ENCODE data around the gene FIG4. TPM values are rescaled to one million over a fixed set of nuclear protein-coding genes. Genes with fewer than 3 reads are reported as not detected.
"Not testable (repeated sequence)": the region's sequence is repeated elsewhere in the genome, so short reads cannot be mapped to it uniquely, and the experiment has no call there.

Gene FIG4
- total RNA-seq, 1 donor from 2014 or later: 8.0 TPM

DNA sequence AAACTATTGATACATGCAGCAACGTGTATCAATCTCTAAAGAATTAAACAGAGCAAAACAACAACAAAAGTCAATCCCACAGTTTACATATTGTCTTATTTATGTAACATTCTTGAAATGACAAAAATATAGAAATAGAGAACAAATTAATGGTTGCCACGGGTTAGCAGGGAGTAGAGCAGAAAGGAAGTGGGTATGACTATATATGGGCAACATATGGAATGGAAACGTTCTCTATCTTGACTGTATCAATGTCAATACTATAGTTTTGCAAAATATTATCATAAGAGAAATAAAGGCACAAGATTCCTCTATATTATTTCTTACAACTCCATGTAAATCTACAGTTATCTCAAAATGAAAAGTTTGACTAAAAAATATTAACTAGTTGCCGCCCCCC lies 12.9 kb upstream of the FIG4 start:
- Histone ChIP-seq H3K27ac (replicated peaks) (no peak overlapping the region), H3K4me3 (no peak overlapping the region), H3K9me3 (replicated peaks) (no peaks in the 10 kb centered on the region), H3K27me3 (ENCODE audit: low read depth) (no peaks in the 10 kb centered on the region), H3K4me1 (no peaks in the 10 kb centered on the region), H3K36me3 (peaks cover 9% of the 10 kb centered on the region)
- no peak for TF ChIP-seq CTCF (IDR thresholded peaks at IDR 0.05; ENCODE audit: borderline replicate concordance)
- DNase-seq: no peak
- intact Hi-C loops (cut with micrococcal nuclease): no loop called here

DNA sequence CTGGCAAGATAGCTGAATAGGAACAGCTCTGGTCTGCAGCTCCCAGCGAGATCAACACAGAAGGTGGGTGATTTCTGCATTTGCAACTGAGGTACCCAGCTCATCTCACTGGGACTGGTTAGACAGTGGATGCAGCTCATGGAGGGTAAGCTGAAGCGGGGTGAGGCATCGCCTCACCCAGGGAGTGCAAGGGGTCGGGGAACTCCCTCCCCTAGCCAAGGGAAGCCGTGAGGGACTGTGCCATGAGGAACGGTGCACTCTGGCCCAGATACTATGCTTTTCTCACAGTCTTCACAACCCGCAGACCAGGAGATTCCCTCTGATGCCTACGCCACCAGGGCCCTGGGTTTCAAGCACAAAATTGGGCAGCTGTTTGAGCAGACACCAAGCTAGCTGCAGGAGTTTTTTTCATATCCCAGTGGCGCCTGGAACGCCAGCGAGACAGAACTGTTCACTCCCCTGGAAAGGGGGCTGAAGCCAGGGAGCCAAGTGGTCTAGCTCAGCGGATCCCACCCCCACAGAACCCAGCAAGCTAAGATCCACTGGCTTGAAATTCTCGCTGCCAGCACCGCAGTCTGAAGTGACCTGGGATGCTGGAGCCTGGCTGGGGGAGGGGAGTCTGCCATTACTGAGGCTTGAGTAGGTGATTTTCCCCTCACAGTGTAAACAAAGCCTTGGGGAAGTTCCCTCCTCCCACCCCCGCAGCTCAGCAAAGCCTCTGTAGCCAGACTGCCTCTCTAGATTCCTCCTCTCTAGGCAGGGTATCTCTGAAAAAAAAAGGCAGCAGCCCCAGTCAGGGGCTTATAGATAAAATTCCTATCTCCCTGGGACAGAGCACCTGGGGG lies 12.2 kb upstream of the FIG4 start:
- DNase-seq; intact Hi-C loops (cut with micrococcal nuclease); H3K36me3 ChIP-seq; H3K4me3 ChIP-seq; H3K27ac ChIP-seq (replicated peaks); H3K9me3 ChIP-seq (replicated peaks); H3K27me3 ChIP-seq (ENCODE audit: low read depth); H3K4me1 ChIP-seq: not testable (repeated sequence)

DNA sequence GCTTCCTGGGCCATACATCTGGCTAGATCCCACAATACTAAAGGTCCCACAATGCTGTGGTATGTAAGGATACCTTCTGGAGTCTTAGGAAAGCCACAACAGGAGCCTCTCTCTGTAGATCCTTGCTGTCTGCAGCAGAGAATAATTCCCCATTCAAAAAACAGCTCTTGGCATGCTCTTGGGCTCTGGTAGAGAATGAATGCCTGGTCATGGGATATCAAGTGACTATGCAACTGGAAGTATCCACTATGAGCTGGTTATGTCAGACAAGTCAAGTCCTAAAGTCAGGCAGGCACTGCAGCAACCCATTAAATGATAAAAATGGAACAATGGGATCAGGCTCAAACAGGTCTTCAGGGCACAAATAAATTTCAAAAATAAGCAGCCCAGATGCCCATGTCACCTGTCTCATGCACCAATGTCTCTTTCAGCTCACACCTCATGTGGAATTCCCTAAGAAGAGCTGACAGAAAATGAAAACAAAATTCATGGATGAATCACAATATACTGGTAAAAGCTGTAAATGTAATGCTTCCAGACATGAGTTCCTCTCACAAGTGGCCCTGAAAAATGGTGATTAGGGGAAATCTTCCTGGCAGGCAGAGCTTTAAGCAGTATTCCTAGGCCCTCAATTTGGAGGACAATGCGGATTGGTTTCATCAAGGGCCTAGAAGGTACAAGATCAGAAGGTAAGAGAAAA lies 4.4 kb upstream of the FIG4 start:
- no peak overlapping the region for H3K4me3 ChIP-seq
- peak overlapping the region; percentile 24 for H3K27ac ChIP-seq (replicated peaks)
- H3K27me3 ChIP-seq (ENCODE audit: low read depth): no peaks in the 10 kb centered on the region
- intact Hi-C loops (cut with micrococcal nuclease): no loop called here
- H3K4me1 ChIP-seq: peaks cover 31% of the 10 kb centered on the region
- H3K36me3 ChIP-seq: no peaks in the 10 kb centered on the region
- no peak for TF ChIP-seq CTCF (IDR thresholded peaks at IDR 0.05; ENCODE audit: borderline replicate concordance)
- H3K9me3 ChIP-seq (replicated peaks): peaks cover 6% of the 10 kb centered on the region
- no peak for DNase-seq

DNA sequence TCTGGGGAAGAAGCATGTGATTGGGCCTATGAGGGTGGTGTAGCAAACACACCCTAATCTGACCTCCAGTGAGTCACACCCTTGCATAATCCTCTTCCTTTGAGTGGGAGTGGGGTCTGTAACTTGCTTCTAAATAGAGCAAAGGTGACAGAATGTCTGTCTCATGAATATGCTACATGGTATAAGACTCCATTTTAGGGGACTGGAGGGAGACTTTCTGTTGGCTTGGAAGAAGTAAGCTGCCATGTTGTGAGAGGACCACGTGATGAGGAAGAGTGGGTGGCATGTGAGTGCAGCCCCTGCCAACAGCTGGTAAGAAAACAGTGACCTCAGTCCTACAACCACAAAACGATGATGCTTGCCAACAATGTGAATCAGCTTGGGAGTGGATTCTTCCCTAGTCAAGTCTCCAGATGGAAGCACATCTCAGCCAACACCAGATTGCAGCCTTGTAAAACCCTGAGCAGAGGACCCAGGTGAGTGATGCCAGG lies 3.8 kb upstream of the FIG4 start:
- Histone ChIP-seq H3K4me1 (peaks cover 37% of the 10 kb centered on the region), H3K27me3 (ENCODE audit: low read depth) (no peaks in the 10 kb centered on the region)

DNA sequence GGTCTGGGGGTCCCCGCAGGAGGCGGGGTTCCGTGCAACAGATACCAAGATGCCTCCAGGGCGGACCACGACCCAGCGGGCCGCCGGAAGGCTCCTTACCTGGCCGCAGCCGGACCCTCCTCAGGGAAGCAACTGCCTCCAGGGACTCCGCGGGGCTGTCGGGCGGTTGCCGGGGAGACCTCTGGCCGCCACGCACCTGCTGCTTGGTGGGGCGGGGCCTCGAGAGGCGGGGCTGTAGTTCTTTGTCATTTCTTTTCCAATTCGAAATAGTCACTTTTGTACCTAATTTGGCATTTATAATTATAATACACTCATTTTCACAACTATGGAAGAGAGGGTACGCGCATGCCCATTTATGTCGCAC lies 741 bp upstream of the FIG4 start:
- peak; percentile 41 for DNase-seq

More for the DNA sequence above, 3.8 kb upstream of the FIG4 start:
- TF ChIP-seq CTCF (IDR thresholded peaks at IDR 0.05; ENCODE audit: borderline replicate concordance): no peak
- intact Hi-C loops (cut with micrococcal nuclease): no loop called here
- Histone ChIP-seq H3K27ac (replicated peaks) (peak overlapping the region; percentile 24), H3K9me3 (replicated peaks) (peaks cover 6% of the 10 kb centered on the region), H3K36me3 (no peaks in the 10 kb centered on the region), H3K4me3 (no peak overlapping the region)
- DNase-seq: no peak

More for the DNA sequence above, 741 bp upstream of the FIG4 start:
- Histone ChIP-seq H3K4me3 (peak overlapping the region; percentile 75), H3K4me1 (peaks cover 43% of the 10 kb centered on the region), H3K36me3 (no peaks in the 10 kb centered on the region), H3K27me3 (ENCODE audit: low read depth) (no peaks in the 10 kb centered on the region), H3K9me3 (replicated peaks) (no peaks in the 10 kb centered on the region), H3K27ac (replicated peaks) (peak overlapping the region; percentile 83)
- intact Hi-C loops (cut with micrococcal nuclease): no loop called here
- TF ChIP-seq CTCF (IDR thresholded peaks at IDR 0.05; ENCODE audit: borderline replicate concordance): no peak

All from left ventricle myocardium inferior (tissue), 1 donor.